Transverse colon (tissue), 3 donors: Measurements from ENCODE around the gene RAB17.

Experiments
- POLR2A ChIP-seq: fragments of 450-650 bp; IDR thresholded peaks from one replicate; pipeline ENCODE4 v1.6.1; 2016; ENCODE audit warnings: antibody characterized with exemption, mild to moderate bottlenecking, moderate library complexity
- TF ChIP-seq, protein P1 (sequence below), 5 experiments: fragments of 200-600 bp in 3 of 5; fragments of 450-650 bp in 2 of 5; sonication (generic) in 3 of 5; IDR thresholded peaks; 1 replicate in 2 of 5; 2 replicates in 3 of 5; pipeline ENCODE4 v1.5.1; 2016 to 2017; ENCODE audit warnings: antibody characterized with exemption in 5 of 5, inconsistent platforms in 3 of 5, mild to moderate bottlenecking in 2 of 5, moderate library complexity in 1 of 5

DNA sequence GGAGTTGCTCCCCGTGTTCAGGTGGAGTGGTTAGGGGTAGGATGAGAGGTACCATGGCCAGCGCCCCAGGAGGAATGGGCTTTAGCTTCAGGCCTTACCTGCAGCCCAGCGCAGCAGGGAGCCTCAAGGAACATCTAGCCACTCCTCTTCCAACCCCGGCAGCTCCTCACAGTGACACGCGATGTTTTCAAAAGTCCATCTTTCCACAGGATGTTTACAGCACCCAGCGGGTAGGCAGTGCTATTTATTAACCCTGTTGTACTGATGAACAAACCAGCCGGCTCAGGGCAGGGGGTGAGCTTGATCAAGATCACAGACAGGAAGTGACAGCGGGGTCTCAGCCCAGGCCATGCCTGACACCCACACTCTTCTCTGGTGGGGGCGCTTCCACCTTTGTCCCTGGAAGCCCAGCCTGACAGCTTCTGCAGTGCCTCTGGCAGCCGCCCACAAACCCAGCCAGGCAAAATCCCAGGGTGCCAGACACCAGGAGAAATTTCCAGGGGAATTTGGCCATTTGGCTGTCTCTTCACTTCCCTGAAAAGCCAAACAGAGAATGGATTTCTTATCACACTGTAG lies 42.6 kb downstream of the RAB17 start:
- TF ChIP-seq, protein P1, sequence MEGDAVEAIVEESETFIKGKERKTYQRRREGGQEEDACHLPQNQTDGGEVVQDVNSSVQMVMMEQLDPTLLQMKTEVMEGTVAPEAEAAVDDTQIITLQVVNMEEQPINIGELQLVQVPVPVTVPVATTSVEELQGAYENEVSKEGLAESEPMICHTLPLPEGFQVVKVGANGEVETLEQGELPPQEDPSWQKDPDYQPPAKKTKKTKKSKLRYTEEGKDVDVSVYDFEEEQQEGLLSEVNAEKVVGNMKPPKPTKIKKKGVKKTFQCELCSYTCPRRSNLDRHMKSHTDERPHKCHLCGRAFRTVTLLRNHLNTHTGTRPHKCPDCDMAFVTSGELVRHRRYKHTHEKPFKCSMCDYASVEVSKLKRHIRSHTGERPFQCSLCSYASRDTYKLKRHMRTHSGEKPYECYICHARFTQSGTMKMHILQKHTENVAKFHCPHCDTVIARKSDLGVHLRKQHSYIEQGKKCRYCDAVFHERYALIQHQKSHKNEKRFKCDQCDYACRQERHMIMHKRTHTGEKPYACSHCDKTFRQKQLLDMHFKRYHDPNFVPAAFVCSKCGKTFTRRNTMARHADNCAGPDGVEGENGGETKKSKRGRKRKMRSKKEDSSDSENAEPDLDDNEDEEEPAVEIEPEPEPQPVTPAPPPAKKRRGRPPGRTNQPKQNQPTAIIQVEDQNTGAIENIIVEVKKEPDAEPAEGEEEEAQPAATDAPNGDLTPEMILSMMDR (IDR thresholded peaks at IDR 0.05) = no peak
- TF ChIP-seq POLR2A = no peak
